NCI-H146 treated with DMSO at 0.1 percent for 48 hours (cell line): ENCODE measurements around the gene MLPH.
"Not testable (repeated sequence)": the region's sequence is repeated elsewhere in the genome, so short reads cannot be mapped to it uniquely, and the experiment has no call there.

ENCODE experiments used
- DNase-seq: peaks from one replicate; lab custom pipeline; 2025; ENCODE audit not compliant: unreplicated experiment; lab: John Stamatoyannopoulos, UW

MLPH gene

DNA sequence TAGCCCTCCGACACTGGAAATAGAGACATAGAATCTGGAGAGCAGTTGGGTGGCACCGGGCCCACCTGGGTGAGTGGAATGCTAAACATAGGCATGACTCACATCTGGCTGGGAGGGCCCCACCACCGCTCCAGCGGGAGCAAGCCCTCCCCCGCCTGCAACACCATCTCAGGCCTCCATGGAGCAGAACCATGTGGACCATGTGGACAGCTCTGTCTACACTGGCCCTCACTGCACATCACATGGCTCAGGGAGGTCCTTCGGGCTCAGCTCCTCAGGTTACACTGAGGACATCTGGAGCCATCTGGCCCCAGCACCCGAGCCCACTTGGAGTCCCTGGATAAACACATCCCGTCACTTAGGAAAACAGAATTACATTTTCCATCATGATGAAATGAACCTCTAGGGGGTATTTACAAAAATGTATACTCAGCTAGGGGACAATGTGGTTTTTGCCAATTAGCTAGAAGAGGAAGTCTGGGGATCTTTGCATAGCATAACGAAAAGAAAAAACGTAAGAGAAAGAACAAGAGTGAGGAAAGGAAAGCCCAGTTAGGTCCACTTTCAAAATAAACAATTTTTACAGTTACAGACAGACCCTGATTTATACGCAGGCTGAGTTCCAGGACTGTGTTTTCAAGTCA, 30.7 kb upstream of the MLPH start:
- no peak for DNase-seq

DNA sequence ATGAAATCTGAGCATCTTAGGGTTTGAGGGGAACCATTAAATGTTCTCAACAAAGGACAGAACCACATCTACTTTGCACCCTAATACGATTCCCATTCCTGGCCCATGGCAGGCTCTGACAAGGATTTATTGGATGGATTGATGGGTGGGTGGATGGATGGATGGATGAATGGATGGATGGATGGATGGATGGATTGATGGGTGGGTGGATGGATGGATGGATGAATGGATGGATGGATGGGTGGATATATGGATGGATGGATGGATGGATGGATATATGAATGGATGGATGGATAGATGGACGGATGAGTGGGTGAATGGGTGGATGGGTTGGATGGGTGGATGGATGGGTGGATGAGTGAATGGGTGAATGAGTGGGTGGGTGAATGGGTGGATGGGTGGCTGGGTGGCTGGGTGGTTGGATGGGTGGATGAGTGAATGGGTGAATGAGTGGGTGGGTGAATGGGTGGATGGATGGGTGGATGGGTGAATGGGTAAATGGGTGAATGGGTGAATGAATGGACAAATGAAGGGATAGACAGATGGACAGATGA, 29.6 kb upstream of the MLPH start:
- no peak for DNase-seq

DNA sequence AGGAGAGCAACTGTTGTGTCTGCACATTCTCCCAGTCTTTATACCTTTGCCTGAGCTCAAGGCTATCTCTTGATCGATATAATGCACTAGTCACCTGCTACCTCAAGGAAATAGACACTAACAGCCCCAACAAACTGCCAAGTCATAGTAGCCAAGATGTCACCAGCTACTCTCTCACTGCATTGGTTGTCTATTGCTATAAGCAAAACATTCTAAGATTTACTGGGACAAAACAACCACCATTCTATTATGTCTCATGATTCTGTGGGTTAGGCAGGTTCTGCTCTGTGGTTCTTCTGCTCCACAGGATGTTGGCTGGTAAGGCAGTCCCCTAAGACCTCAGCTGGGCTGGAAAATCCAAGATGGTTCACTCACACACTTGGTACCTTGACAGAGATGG, 28.5 kb upstream of the MLPH start:
- DNase-seq, result no peak

DNA sequence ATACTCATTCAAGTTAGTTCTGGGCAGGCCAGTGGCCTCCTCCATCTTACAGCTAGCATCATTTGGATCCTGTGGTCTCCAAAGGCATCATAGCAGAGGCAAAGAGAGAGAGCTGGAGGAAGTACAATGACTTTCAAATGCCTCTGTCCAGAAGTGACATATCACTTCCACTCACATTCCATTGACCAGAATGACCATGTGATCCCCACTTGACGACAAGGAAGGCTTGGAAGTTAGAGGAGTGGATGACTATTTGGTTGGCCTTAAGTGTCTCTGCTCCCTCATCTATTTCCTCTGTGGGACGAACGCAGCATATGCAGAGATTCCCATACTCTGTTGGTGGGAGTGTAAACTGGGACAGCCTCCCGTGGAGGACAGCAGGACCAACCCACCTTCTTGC, 27.8 kb upstream of the MLPH start:
- no peak for DNase-seq

DNA sequence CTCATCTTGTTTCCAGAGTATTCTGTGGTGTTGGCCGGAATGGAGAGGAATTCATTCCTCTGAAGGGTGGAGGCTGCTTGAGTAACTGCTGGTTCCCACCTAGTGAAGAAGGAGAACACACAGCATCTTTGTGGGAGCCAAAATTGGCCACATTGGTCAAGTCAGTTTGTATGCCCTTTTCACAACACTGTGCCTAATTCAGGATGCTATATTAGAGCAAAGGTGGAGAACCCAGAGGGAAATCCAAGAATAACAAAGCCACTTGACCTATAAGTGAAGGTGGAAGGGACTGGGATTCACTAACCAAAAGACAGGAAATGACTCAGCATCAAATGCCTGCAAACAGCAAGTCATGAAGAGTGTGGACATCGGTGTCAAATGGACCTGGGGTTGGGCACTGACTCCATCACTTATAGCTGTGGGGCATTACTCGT, 27.3 kb upstream of the MLPH start:
- no peak for DNase-seq

DNA sequence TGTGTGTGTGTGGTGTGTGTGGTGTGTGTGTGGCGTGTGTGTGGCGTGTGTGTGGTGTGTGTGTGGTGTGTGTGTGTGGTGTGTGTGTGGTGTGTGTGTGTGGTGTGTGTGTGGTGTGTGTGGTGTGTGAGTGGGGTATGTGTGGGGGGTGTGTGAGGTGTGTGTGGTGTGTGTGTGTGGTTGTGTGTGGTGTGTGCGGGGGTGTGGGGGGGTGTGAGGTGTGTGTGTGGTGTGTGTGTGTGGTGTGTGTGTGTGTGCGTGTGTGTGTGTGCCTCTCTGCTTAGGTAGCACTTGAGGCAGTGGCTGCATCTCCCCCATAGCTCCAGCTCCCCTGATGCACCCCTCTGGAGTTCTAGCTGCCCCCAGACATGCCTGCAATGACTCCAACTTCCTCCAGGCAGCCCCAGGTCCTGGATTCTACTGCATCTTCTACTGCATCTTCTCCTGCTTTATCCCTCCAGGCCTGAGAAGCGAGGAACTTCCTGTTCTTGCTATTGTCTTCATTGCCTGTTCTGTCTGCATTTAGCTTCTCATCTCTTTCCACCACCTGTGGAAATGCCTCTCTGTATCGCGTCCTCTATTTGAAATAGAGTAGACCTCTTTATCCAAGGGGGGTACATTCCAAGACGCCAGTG, 22.2 kb upstream of the MLPH start:
- DNase-seq, result no peak

DNA sequence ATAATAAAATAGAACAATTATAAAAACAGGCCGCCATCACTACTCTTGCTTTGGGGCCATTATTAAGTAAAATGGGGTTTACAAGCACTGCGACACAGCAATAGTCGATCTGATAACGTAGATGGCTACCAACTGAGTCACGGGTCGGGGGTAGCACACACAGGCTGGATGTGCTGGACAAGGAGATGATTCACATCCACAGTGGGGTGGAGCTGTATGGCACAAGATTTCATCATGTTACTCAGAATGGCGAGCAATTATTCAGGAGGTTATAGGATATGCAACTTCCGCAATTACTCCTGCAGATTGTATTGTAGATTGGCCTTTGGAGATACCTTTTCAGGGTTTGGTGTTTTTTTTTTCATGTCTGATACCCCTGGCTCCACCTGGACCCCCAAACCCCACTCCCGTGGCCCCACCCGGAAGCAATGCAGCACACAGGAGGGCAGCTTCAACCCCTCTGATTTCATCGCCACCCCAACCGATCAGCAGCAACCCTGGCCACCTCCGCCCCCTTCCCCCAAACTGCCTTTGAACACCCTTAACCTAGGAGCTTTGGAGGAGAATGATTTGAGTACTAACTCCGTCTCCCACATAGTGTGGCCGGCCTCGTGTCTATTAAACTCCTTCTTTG, 21.4 kb upstream of the MLPH start:
- no peak for DNase-seq

DNA sequence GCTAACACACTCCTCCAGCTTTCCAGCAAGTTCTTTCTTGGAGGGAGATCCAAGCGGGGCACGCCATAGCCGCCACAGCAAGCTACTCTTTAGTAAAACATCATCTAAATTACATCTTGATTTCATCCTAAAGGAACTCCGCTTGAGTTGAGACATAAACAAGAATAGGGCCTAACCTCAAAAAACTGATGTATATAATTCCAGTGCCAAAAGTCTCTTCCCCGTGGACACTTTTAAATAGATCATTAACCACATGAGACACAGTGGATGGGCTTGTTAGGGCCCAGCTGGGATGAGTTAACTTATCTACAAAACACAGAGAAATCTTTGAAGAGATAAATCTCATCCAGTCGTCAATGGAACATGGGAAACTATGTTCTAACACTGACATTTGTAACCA, 20.8 kb upstream of the MLPH start:
- no peak for DNase-seq

DNA sequence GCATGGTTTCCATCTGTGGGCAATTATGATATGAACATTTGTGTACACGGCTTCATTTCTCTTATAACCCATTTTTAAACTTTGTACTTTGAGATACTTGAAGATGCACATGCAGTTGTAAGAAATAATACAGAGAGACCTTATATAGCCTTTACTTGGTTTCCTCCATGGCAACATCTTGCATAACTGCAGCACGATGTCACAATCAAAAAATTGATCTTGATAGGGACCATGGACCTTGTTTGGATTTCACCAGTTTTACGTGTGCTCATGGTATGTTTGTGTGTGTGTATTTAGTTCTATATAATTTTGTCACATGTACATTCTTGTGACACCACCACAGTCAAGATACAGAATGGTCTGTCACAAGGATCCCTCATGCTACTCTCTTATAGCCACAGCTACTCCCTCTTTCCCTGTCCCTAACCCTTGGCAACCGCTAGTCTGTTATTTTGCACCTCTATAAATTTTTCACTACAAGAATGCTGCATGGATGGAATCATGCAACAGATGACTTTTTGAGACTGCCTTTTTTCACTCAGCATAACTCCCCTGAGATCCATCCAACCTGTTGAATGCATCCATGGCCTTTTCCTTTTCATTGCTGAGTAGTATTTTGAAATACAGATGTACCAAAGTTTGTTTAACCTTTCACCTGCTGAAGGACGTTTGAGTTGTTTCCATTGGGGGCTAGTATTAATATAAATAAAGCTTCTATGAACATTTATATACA, 19.4 kb upstream of the MLPH start:
- DNase-seq, result no peak

DNA sequence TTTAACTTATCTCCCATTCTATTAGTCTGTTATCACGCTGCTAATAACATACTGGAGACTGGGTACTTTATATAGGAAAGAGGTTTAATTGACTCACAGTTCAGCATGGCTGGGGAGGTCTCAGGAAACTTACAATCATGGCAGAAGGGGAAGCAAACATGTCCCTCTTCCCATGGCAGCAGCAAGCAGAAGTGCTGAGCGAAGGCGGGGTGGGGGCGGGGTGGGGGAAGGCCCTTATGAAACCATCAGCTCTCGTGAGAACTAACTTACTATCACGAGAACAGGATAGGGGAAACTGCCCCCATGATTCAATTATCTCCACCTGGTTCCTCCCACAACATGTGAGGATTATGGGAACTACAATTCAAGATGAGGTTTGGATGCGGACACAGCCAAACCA, 17.6 kb upstream of the MLPH start:
- not testable (repeated sequence) for DNase-seq

DNA sequence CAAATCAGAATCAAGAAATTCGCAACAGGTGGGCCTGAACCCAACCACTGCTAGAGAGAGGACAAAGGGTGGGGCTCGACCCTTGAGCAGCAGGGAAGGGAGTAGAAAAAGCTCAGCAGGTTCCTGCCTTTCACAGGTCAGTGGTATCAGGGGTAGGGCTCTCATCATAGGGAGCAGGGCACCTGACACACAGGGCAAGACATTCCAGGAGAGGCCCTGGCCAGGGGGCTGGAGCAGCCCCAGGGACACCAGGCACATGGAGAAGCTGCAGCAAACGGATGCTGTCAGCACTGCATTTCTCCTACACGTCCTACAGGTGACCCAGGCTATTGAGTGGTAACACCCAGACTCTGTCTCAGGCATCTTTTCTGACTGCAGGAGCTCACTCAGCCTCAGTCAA, 17.2 kb upstream of the MLPH start:
- no peak for DNase-seq

DNA sequence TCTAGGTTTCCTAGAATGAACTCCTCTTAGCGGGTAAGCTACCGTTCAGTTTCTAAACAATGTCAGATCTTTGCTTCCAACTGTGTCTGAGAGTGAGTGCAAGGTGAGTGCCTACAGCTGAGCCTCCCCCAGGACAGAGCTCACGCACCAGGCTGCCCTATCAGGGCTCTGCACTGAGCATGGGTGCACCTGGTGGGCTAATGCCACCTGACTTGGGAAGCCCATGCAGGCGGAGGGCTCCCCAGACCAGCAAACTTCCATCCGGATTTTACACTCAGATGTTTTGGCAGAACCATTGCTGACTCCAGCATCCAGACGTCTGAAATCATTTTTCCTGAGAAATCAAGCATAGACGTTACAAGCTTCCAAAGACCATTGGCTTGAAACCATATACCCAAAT, 16.1 kb upstream of the MLPH start:
- no peak for DNase-seq

DNA sequence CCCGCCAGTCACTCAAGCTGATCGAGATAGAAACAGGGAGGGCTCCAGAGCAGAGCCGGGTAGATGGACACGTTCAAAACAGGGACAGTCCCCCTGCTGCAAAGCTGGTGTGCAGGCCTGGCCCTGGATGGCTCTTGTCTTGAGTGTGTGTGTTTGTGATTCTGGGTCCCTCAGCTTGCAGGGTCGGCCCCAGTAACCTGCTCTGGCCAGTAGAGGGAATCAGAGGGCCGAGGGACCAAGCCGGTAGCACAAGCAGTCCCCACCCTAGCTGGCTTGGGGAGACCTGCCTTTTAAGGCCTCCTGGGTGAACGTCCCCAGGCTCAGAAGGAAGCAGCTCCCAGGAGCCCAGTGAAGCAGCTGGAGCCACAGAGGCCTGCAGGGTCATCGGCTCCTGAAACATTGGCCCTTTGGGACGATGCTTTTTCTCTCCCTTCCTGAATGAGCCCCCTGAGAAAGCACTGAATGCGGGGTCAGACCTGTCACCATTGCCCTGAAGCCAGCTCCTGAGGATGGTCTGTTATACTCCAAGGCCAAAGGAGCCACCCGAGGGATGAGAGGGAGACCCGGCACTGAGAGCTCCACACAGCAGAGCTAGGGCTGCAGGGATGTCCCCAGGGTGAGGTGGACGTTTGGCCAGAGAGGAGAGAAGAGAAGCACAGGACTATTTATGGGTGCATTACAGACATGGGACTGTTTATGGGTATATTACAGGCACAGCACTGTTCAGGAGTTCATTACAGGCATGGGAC, 15.4 kb upstream of the MLPH start:
- peak; percentile 36 for DNase-seq

DNA sequence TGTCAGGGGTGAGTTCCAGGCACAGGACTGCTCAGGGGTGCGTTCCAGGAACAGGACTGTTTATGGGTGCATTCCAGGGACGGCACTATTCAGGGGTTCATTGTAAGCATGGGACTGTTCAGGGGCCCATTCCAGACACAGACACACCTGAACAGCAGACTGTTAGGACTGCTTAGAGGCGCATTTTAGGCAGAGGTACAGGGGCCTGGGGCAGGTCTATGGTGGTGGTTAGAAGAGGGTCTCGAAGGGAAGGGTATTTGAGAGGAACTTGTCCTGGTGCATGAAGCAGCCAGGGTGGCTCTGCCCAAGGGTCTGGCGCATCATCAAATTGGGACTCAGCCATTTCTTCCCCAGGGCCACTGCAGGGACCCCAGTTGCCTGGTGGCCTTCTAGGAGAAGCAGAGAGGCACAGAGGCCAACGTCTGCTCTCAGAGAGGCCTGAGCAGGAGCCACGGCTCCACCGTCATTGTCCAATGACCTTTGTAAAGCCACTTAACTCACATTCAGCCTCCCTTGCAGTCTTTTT, 14.8 kb upstream of the MLPH start:
- no peak for DNase-seq

DNA sequence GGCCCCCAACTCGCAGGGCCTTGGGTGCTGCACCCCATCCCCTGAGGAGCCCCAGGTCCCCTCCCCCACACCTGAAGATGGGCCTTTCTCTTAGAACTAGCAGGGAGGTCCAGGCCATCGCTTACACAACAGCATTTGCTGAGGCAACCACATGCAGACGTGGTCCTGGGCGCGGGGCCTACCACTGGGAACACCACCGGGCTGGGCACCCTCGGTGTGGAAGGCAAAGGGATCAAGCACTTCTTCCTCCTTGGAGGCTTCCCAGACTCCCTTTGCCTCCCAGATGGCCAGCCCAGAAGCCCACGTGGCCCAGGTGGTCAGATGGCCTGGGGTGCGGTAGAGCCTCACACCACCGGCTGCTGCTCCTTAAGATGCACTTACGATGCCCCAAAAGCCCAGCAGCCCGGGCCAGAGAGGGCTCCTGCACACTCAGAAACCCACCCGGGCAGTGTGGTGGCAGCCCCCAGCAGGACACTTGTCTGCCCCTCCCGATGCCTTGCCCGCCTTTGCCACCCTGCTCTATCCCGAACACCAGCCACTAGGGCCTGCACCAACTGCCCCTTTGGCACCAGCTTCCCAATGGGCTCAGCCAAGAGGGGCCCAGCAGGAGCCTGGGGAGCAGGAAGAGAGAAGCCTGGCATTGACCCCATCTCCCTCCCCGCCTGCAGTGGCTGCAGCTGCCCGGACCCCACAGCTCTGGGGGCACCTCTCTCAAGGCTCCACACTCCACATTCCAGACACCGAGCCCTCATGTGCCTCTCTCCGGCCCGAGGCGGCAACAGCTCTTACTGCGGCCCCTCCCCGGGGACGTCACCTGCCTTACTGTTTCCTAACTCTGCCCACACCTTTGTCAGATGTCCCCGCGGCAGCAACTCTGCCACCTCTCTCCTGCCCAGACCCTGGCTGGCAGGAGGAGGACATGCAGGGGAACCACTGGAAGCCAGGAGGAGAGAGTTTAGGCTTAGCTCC, 13.9 kb upstream of the MLPH start:
- DNase-seq, result no peak

DNA sequence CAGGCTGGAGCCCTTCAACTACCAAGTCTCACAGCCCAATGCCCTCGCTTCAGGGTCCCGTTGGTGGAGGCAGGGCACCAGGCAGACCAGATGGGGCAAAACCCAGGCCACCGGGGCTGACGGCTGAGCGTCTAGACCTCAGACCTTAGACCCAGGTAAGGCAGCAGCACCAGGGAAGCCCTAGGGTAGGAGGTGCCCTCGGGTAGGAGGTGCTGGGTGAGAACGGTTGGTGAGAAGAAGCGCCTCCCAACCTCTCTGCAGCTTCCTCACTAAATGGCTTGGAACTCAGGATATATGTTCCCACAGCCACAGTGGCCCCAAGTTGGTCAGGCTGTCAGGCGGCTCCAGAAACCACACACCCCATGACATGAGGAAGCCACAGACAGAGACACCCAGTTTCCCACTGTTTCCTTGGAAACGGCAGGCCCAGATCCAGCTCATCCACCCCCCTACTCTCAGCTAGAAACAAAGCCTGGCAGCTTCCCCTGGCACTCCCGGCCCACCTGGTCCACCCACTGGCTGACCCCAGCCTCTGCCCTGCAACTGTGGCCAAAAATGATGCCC, 13.1 kb upstream of the MLPH start:
- no peak for DNase-seq

DNA sequence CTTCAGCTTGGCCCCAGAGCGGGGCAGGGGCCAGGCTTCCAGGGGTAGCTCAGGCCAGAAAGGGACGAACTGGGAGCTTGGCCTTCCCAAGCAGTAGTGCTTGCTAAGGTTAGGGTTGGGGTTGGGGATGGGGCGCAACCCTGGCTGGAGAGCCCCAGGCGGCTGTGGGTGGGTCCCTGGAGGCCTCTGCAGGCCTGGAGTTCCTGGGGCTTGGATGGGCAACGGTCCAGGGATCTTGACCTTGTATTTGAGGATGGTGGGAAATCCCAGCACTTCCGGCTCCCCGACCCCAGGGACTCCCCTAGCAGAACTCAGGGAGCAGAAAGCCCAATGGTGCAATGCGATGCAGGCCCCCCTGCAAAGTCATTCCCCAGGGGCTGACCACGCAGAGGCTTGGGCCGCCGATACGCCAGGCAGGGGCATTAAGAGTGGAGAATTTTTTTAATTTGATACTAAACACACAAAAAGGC, 12.6 kb upstream of the MLPH start:
- DNase-seq, result no peak

DNA sequence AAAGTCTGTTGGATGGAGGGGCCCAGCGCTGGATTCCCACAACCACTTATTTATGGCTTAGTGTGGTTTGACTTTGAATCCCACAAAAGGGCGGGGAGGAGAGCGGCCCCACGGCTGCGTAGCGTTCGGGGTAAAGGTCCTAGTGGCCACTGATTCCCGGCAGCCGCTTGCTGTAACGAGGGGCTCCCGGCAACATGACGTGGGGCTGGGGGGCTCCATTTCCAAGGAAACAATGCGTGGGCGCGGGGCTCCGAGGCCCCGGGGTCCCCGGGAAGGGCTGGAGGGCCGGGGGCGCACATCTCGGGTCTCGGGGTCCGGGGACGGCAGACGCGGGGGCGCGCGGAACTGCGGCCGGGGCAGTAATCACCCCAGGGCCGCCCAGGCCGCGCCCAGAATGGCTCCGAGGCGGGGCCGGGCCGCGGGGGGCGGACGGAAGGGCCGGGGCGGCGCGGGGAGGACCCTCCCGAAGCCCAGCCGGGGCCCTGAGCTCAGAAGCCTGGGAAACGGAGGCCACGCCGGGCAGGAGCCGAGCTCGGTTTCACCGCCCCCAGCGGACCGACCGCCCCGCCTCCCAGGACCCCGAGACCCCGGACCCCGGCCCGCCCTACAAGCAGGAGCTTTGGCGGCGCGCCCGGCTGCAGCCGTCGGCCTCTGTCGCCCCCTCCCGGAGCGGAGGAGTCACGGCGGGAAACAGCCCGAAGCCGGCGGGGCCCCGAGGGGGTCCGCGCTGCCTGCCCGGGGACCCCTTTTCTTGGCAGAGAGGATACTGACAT, 11.9 kb upstream of the MLPH start:
- peak; percentile 61 for DNase-seq
